Upper lobe of right lung (tissue), 1 donor: ENCODE data around the gene HMGN1. TPM values are rescaled to one million over a fixed set of nuclear protein-coding genes. Genes with fewer than 3 reads are reported as not detected.
"Not testable (repeated sequence)": the region's sequence is repeated elsewhere in the genome, so short reads cannot be mapped to it uniquely, and the experiment has no call there.

Source experiments
- ATAC-seq: fragments of 200-7000 bp; cut with Tn5 transposase; one replicate; pipeline ENCODE4 v1.9.1; 2020; ENCODE audit warnings: mild to moderate bottlenecking, moderate library complexity
- DNase-seq: peaks from one replicate; pipeline ENCODE4 v3.0.0-alpha.2; 2020
- H3K27ac ChIP-seq: fragments of 200-600 bp; one replicate; pipeline ENCODE4 v1.8.0; 2022
- H3K27me3 ChIP-seq: fragments of 200-600 bp; one replicate; pipeline ENCODE4 v1.8.0; 2022; ENCODE audit warnings: mild to moderate bottlenecking
- H3K36me3 ChIP-seq: fragments of 200-600 bp; one replicate; pipeline ENCODE4 v1.8.0; 2022
- H3K4me1 ChIP-seq: fragments of 200-600 bp; one replicate; pipeline ENCODE4 v1.8.0; 2022
- H3K4me3 ChIP-seq: fragments of 200-600 bp; one replicate; pipeline ENCODE4 v1.8.0; 2022; ENCODE audit warnings: mild to moderate bottlenecking
- H3K9me3 ChIP-seq: fragments of 200-600 bp; one replicate; pipeline ENCODE4 v1.8.0; 2022
- intact Hi-C: fragments of 100-400 bp; cut with DNase I; formaldehyde crosslinking; loops from one replicate; pipeline ENCODE4 v1.11.0; 2022
- total RNA-seq: library from RNA; stranded (reverse); fragmentation: NEBNext Ultra II Directional; extraction: Animal tissue kit (Norgen Biotek cat#: 25700); gene quantifications from one replicate; pipeline ENCODE4 v1.2.1, GENCODE V29; 2021
- TF ChIP-seq, protein P1 (sequence below): fragments of 200-600 bp; IDR thresholded peaks from one replicate; pipeline ENCODE4 v1.8.0; 2022; ENCODE audit warnings: antibody characterized with exemption
- donor health status: DM: no; HTN: yes; CAD: no; lungs with severe emphysema.

Gene HMGN1
- total RNA-seq, 1 donor from 2014 or later, result 170 TPM

GRCh38 chr21:39375446-39375845, 26.6 kb upstream of the HMGN1 start:
- Histone ChIP-seq H3K9me3 (no peaks in the 10 kb centered on the region), H3K4me1 (peaks cover 7% of the 10 kb centered on the region), H3K27me3 (no peaks in the 10 kb centered on the region), H3K27ac (no peak overlapping the region), H3K4me3 (no peak overlapping the region), H3K36me3 (no peaks in the 10 kb centered on the region)
- no peak for DNase-seq
- TF ChIP-seq, protein P1, sequence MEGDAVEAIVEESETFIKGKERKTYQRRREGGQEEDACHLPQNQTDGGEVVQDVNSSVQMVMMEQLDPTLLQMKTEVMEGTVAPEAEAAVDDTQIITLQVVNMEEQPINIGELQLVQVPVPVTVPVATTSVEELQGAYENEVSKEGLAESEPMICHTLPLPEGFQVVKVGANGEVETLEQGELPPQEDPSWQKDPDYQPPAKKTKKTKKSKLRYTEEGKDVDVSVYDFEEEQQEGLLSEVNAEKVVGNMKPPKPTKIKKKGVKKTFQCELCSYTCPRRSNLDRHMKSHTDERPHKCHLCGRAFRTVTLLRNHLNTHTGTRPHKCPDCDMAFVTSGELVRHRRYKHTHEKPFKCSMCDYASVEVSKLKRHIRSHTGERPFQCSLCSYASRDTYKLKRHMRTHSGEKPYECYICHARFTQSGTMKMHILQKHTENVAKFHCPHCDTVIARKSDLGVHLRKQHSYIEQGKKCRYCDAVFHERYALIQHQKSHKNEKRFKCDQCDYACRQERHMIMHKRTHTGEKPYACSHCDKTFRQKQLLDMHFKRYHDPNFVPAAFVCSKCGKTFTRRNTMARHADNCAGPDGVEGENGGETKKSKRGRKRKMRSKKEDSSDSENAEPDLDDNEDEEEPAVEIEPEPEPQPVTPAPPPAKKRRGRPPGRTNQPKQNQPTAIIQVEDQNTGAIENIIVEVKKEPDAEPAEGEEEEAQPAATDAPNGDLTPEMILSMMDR, result no peak
- intact Hi-C loops, result no loop called here
- ATAC-seq, result no peak

GRCh38 chr21:39374046-39374445, 25.2 kb upstream of the HMGN1 start:
- TF ChIP-seq, protein P1, result no peak
- intact Hi-C loops, result no loop called here

DNA sequence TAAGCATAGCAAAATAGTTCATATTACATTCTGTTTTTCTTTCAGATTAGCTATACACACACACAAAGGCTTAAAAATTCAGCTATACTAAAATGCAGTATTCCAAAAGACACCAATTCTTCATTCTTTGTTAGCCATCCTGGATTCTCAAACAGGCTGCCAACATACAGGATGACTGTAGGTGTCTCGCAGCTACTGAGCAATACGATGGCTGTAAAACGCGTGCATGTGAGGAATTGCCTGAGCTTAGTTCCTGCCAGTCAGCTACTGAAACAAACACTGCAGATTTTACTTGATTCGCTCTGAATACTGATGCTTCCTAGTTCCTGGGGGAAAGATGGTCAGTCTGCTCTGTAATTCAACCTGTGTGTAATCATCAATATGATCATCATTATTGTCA, 24.7 kb upstream of the HMGN1 start:
- no peak for ATAC-seq
- H3K4me3 ChIP-seq, result no peak overlapping the region

More at GRCh38 chr21:39374046-39374445, 25.2 kb upstream of the HMGN1 start:
- Histone ChIP-seq H3K27me3 (no peaks in the 10 kb centered on the region), H3K9me3 (no peaks in the 10 kb centered on the region), H3K4me1 (peaks cover 3% of the 10 kb centered on the region), H3K27ac (no peak overlapping the region), H3K4me3 (no peak overlapping the region), H3K36me3 (no peaks in the 10 kb centered on the region)
- DNase-seq (no peak), ATAC-seq (no peak)

DNA sequence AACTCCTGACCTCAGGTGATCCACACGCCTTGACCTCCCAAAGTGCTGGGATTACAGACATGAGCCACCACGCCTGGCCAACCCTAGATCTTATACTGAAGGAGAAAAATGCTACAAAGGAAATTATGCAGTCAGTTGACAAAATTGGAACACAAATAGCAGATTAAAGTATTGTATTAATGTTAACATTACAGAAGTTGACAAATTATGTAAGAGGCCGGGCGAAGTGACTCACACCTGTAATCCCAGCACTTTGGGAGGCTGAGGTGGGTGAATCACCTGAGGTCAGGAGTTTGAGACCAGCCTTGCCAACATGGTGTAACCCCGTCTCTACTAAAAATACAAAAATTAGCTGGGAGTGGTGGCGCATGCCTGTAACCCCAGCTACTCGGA, 21.0 kb upstream of the HMGN1 start:
- H3K4me1 ChIP-seq, ATAC-seq, H3K4me3 ChIP-seq, H3K27ac ChIP-seq, H3K27me3 ChIP-seq, H3K9me3 ChIP-seq, intact Hi-C loops, H3K36me3 ChIP-seq, DNase-seq: not testable (repeated sequence)

More for the DNA sequence above, 24.7 kb upstream of the HMGN1 start:
- no peaks in the 10 kb centered on the region for H3K27me3 ChIP-seq
- DNase-seq, result no peak
- H3K36me3 ChIP-seq, result no peaks in the 10 kb centered on the region
- H3K9me3 ChIP-seq, result no peaks in the 10 kb centered on the region
- H3K27ac ChIP-seq, result no peak overlapping the region
- intact Hi-C loops, result no loop called here
- H3K4me1 ChIP-seq, result peaks cover 3% of the 10 kb centered on the region
- TF ChIP-seq, protein P1, result peak; percentile 10

DNA sequence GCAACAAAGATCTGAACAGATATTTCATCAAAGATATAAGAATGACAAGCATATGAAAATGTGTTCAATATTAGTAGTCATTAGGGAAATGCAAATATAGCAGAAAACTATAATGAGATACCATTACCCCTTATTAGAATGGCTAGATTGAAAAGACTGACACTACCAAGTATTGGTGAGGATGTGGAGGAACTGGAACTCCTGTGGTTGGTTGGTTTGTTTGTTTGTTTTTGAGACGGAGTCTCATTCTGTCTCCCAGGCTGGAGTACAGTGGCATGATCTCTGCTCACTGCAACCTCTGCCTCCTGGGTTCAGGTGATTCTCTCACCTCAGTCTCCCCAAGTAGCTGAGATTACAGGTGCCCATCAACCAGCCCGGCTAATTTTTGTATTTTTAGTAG, 18.9 kb upstream of the HMGN1 start:
- intact Hi-C loops, result no loop called here
- no peak overlapping the region for H3K27ac ChIP-seq
- H3K4me3 ChIP-seq, result no peak overlapping the region
- no peak for DNase-seq
- no peaks in the 10 kb centered on the region for H3K27me3 ChIP-seq
- no peaks in the 10 kb centered on the region for H3K9me3 ChIP-seq
- no peaks in the 10 kb centered on the region for H3K36me3 ChIP-seq
- TF ChIP-seq, protein P1, result no peak
- ATAC-seq, result no peak
- H3K4me1 ChIP-seq, result peaks cover 3% of the 10 kb centered on the region

DNA sequence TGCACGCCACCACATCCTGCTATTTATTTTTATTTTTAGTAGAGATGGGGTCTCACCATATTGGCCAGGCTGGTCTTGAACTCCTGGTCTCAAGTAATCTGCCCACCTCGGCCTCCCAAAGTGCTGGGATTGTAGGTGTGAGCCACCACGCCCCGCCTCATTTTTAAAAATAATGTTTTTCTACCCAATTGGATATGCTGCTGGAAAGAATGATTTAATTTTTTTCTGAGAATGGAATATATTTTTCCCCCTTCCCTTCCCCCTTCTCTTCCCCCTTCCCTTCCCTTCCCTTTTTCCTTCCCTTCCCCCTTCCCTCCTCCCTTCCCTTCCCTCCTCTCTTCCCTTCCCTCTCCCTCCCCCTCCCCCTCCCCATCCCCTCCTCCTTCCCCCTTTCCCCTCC, 17.7 kb upstream of the HMGN1 start:
- Histone ChIP-seq H3K4me3 (no peak overlapping the region), H3K27me3 (no peaks in the 10 kb centered on the region), H3K9me3 (no peaks in the 10 kb centered on the region), H3K4me1 (peaks cover 3% of the 10 kb centered on the region), H3K36me3 (no peaks in the 10 kb centered on the region), H3K27ac (no peak overlapping the region)
- TF ChIP-seq, protein P1, result no peak
- intact Hi-C loops, result no loop called here
- ATAC-seq, result no peak
- no peak for DNase-seq
